Superior temporal gyrus (tissue), 1 donor: ENCODE measurements around the gene PCDH7.

Source experiments
- DNase-seq: peaks from one replicate; pipeline ENCODE4 v3.0.0-alpha.2; 2016; ENCODE audit errors: extremely low spot score

The PCDH7 gene

DNA sequence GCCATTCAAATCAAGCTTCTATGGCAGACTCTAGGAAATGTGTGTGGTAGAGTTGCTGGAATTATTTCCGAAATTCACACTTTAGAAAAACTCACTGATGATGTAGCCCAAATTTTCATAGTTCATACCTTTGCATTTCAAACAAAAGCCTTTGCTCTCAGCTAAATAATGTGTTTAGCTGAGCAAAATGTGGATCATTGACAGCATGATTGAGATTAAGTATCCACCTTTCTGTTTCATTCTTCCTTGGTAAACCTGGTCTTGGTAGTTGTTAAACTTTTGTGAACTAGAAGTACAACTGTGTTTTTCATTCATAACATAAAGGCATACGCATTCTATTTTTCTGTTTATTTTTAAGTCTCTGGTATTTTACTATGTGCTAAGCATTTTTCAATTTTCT, 7.2 kb downstream of the PCDH7 start:
- peak; percentile 34 for DNase-seq

DNA sequence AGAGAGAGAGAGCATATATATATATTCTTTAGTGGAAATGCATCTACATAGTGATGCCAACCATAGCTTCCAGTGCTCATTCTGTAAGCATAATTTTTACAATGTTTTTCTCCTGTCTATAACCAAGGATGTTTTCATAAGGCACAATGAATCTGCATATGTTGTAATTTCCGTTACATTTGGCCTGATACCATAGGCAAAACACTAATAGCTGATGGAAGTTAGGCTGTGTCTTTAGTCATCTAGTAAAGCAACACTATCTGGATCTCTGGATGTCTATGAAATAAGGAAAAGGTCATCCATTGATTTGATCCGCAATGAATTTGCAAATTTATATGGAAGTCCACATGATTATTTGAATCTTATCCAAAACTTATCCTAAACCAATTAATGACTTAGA, 8.1 kb downstream of the PCDH7 start:
- peak; percentile 22 for DNase-seq

DNA sequence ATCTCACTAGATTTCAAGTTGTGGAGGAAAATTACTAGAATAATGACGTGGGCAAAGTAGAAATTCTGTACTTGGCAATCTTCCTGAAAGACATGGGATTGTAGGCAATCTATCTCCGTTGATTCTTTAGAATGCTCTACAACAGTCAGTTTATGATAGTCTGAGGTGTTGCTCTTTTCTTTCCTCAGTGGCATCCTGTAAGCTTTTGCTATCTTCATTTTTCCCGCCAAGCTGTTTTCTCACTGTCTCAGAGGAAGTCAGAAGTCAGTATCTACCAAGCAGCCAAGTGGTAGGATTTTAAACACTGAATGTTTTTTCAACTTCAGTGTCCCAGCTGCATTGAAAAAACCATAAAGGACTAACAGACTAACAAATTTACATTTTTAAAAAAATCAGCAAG, 23.7 kb downstream of the PCDH7 start:
- DNase-seq: no peak

DNA sequence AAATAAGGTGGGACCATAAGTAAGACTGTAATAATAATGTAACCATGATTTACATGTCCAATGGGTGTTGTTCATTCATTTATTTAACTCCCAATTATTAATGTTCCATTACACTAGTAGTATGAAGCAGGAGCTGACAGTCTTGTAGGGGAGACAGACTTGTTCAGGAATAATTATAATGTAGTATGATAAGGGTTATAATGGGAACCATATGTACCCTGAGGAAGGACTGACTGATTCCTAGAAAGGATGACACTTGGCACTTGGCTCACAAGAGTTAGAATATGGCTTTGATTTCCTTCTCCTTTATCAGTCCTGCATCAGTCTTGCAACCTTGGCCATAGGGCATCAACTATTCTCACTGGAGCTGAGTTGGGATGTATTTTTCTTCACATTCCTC, 24.2 kb downstream of the PCDH7 start:
- no peak for DNase-seq

DNA sequence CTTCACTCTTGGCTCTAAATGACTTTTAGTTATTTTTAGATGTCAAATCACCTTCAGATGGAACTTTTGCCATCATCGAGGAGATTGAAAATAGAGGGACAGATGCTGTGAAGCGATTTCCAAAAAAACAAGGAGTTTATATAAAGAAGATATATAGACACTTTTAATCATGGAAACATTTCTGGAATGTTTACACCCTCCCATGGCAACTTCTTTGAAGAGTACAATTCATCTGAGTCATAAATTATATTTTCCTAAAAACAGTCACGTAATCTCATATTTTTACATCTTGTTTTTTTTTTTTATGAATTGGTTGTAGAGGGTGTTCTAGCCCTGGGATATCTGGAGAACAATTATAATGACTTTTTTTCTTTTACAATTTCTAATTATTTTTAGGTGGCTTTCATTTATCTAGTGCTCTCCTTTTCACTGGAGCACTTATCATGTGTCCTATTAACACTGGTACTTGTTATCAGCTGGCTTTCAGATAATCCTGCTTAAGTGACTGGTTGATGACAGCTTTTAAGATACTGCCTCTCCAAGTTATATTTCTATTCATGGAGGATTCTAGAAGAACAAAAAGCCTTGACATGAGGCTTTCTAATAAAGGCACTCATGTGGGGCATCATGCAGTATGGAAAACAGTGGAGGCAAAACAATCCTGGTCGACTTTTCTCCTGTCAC, 24.9 kb downstream of the PCDH7 start:
- no peak for DNase-seq

DNA sequence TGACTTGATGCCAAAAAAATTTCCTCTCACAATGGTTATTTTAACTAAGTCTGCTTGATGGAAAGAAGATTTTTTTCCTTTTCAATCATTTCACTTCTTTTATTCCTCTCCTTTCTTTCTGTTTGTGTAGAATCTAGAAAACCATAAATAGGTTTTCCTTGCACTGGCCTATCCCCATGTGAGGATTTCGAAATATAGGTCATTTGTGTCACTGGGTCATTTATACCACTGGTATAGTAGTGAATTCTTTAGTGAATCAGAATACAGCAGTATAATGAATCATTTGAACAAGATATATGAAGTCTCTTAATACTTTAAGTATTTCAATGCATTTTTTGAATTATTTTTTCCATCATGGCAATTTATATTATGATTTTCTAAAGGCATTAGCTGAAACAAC, 26.6 kb downstream of the PCDH7 start:
- DNase-seq: no peak

DNA sequence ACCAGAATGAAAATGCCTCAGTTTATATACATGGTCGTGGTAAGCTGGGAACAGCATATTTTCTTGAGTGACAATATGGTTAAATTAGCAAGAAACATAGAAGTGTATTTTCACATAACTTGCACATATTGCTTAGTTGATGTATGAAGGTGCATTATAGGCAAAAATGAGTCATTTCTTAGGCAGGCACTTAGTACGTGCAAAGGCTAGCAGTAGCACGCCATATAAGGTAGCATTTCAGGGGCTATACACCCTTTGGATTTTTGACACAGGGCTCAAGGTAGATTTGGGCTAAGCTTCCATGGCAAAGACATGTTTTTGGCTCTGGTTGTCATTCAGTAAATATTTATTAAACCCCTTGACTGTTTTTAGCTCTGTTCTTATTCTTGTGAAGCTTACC, 33.1 kb downstream of the PCDH7 start:
- no peak for DNase-seq

DNA sequence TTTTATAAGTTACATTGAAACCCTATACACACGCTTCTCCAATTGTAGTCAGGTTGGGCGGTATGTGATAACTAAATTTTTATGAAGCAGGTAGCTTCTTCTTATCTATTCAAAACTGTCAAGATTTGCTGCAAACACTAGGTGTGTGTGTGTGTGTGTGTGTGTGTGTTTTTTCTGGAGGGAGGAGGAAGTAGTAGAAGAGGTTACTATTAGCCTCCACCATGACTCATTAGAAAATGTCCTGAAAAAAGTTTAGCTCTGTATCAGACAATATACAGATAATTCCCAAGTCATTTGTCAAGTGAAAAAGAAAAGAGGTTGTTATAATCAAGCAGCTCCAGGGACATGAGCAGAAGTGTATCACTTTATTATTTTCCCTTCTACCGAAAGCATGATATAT, 33.9 kb downstream of the PCDH7 start:
- DNase-seq: no peak

DNA sequence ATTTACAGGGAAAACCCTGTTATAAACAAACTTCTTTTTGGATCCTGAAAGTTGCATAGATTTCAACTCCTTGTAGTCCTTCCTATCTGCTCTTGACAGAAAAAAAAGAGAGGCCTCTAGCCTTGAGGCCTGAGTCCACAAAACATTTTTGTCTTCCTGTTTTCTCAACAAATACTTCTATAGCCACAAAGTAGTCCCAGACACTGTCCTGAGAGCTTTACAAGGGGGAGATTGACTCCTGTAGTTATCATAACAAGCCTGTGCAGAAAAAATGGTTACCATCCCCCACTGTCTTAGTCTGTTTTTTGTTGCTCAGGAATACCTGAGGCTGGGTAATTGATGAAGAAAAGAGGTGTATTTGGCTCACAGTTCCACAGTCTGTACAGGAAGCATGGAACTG, 35.2 kb downstream of the PCDH7 start:
- DNase-seq: no peak

DNA sequence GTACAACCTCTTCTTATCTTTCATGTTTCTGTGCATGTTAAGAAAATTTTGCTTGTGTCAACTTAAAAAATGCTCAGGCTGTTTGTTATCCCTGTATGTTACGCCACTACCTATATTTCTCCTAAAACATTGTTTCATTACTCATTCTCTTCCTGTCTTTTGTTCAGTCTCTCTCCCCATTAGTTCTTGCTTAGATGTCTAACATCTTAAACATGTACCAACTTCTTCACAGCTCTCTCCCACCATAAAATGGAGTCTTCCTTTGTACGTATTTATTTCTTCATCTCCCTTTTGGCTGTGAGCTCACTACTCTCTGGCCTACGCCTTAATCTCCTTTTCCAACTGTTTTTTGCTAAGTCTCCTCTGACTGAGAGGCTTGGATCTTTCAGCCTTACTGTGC, 36.4 kb downstream of the PCDH7 start:
- DNase-seq: no peak

DNA sequence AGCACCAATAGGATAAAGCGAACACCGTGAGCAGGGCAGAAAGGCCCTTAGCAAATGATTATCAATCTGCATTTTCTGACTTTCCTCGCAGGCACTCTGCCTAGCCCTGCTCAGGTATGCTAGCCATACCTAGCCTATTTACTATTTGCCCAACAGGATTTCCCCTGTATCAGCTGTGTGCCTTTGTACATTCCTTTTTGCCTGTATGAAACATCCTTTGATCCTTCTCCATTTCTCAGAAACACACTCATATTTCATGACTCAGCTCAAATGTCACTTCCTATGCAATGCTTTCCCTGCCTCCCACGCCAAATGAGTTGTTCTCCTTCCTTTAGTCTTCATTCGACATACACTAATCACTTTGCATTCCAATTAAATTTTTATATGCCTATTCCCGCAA, 37.2 kb downstream of the PCDH7 start:
- peak; percentile 41 for DNase-seq

DNA sequence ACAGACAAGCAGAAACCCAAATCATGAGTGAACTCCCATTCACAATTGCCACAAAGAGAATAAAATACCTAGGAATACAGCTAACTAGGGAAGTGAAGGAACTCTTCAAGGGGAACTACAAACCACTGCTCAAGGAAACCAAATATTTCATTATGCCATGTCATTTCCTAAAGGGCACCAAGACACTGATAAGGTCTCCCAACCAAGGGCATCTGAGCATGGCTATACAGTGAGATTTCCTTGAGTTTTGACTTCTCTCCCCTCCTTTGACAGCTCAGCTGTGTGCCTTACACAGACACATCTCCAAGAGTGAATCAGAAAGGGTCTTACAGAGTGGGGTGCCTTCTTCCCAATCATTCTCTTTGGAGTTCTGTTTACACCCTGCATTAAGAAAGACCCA, 40.4 kb downstream of the PCDH7 start:
- DNase-seq: no peak

DNA sequence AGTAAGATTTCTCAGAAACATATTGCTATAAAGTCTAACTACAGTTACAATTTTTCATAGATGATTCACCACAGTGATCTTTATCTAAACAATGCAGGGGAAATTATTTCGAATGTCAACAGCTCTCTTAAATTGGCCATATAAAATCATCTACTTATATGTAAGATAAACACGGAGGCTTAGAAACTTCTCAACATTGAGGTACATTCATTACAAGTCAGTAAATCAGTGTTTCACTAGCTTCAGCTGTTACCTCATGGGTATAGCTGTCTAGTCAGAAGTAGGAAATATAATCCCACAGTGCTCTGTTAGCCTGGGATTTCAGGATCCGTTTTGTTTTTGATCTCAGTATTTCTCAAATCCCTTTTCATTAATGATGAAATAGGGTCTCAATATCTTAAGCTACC, 43.2 kb downstream of the PCDH7 start:
- DNase-seq: no peak

DNA sequence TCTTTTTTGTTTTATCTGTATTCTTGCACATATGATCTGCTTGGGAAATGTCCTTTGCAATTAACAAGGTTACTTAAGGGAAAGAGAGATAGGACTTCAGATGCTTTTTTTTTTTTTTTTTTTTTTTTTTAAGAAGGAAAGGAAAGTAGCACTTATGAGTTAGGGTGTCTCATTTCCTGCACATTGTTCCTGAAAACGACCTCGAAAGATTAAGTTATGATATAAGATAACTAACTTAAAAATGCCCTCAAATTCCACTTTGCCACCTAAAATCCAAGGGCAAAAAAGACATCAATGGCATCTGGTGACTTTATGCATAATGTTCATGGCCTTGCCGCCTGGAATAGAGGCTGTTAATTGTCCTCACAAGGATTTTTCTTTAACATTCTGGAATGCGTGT, 44.9 kb downstream of the PCDH7 start:
- no peak for DNase-seq

DNA sequence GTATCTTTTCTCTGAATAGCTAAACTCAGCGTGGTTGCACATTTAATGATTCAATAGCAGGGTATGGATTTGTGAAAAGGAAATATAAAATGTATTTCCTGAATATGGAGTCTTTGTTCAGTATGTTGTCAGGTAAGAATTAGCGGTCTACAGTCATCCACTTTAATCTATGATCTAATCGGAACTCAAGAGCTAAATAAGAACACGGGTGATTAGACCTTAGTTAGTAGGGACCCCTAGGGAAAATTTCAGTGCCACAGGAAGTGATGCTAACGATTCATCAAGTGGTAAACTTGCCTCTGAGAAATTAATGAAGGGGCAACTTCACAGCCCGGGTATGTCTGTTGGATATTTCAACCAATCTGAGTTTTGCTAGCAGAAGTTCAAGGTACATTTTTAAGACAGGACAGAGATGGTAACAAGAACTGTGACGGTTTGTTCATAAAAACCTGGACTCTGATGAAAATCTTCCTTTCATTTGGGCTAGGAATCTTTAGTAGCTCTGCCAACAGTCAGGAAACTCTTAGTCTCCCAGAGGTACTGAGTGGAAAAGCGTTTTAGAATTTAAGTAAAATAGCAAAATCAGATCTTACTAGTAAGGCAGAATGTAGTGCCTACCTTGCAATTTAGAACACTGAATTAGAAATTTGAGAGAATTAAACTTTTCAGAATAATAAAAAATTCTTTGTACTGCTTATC, 47.1 kb downstream of the PCDH7 start:
- DNase-seq: no peak

DNA sequence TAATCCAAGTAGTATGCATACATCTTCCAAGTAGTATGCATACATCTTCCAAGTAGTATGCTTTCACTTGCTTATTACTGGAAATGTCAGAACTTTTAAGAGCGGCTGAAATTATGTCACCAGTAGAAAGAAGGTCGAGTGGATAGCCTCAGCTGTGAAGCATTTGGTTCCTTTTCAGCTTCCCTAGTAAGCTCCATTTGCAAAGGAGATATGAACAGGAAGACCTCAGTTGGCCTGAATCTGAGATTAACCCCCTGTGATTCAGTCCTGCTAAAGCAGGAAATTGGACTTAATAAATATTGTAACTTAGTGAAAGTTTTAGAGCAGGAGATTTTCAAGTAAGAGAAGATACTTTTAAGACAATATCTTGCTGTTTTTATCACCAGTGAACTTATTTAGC, 48.1 kb downstream of the PCDH7 start:
- DNase-seq: no peak

DNA sequence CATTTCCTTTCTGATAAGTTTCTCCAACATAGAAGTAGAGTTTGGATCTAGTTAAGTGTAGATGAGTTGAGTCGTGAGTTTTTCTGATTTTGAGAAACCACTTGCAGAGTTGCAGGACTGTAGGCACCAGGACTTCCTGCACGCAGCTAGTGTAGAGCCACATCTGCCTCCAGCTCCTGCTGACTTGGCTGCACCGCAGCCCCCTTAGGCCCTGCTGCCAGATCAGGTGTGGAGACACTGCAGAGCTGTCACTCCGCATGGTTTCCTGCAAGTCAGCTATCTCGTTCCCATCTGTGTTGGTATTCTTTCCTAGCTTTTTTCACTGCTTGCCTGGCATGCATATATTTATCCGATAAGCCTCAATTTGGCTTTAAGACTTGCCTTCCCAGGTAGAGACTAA, 48.9 kb downstream of the PCDH7 start:
- DNase-seq: no peak

DNA sequence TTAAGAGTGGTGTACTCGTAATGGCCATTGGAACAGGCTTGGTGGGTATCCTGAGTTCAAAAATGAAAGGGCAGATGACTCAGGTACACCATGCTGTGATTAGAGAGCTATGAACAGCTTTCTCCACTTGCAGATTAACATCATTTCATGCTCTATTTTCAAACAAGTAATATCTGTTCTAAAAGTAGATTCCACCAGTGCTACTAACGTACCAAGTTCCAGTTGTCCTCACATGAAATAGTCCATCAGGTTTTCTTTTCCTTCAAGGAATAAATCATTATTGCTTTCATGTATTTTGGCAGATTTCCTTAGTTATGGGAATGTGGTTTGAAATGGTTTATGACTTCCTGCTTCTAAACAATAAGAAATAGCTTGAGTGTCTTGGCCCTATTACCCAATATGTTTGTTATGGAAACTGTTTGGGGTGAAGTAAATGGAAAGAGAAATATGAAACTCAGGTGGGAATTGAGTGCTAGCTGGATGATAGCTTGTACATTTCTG, 49.9 kb downstream of the PCDH7 start:
- no peak for DNase-seq

DNA sequence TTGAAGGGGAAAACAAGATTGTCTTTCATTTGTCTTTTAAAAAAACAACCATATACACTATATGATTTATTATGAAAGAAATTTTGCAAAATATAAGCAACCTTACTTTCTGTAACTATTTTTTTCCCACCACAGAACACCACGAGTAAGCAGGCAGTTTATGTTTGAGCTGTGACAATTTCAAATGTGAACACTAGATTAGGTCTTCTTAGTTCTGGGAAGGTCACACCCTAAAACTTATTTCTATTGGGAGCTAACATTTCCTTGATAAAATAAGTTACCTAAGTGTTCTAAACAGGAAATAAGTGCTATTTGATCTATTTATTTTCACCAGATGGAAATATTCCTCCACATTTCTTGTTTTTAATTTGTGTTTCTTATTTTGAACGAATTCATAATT, 50.6 kb downstream of the PCDH7 start:
- DNase-seq: no peak

DNA sequence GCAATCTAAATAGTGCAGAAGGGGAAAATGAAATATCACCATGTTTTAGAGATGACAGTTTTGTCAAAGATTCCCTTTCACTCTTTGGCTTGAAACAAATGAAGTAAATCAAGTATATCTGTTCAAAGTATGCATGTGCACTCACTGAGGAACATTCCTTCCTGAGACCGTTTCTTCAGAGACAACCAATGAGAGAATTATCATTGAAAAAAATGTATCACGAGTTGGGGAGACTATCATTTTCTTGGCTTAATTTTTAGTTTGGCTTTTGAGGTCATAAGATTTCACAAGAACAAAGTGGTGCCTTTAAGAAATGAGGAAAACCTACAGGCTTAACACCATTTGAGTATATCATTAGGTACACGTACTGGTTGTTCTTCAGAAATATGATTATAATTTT, 56.3 kb downstream of the PCDH7 start:
- DNase-seq: no peak

DNA sequence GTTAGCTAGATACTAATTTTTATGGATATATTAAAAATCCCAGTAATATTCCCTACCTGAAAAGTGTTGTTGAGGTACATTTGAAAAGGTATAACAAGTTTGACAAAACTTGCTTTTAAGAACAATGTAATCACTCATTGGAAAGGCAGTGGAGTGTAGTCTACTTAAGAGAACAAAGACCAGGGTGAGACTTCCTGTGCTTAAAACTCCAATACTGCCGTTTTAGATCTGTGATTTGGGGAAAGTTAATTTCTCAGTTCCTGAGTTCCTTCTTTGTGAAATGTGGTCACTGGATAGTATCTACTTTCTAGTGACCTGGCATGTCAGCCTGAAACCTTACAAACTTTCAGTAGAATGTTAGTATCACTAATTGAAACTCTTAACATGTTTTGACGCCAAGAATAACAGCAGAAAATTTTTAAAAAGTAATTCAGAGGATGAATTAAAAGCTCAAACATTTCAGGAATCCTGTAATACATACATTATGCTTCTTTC, 56.8 kb downstream of the PCDH7 start:
- DNase-seq: no peak
